SU-DHL-6 (cell line): Measurements from ENCODE around the gene IL17RD.

Experiments used
- H2AFZ ChIP-seq: fragments of 200-600 bp; sonication (generic); 2 replicates; pipeline ENCODE4 v1.6.1; 2014; ENCODE audit warnings: low read depth, mild to moderate bottlenecking, moderate library complexity, mixed read lengths, antibody characterized with exemption, low read length; ENCODE audit not compliant: severe bottlenecking
- H3F3A ChIP-seq: fragments of 200-600 bp; shearing (Covaris generic); 2 replicates; pipeline ENCODE4 v1.6.0; 2016; ENCODE audit warnings: antibody characterized with exemption, mild to moderate bottlenecking; ENCODE audit not compliant: insufficient read depth
- H3K27ac ChIP-seq: fragments of 200-600 bp; sonication (generic); 2 replicates; pipeline ENCODE4 v1.5.1; 2016; ENCODE audit warnings: low read depth, mild to moderate bottlenecking, low read length, moderate library complexity, mixed read lengths
- H3K27me3 ChIP-seq: fragments of 200-600 bp; sonication (generic), shearing (Covaris generic); 2 replicates; pipeline ENCODE4 v1.6.0; 2014; ENCODE audit warnings: mild to moderate bottlenecking, low read length
- H3K36me3 ChIP-seq: fragments of 200-600 bp; sonication (generic); 2 replicates; pipeline ENCODE4 v1.6.1; 2014; ENCODE audit warnings: mild to moderate bottlenecking, low read length, mixed read lengths
- H3K4me2 ChIP-seq: fragments of 300-600, 200-600 bp; shearing (Covaris generic), sonication (generic); 2 replicates; pipeline ENCODE4 v1.6.0; 2014; ENCODE audit warnings: low read length, low read depth, mild to moderate bottlenecking; ENCODE audit not compliant: poor library complexity, severe bottlenecking
- H3K4me3 ChIP-seq: fragments of 200-600 bp; sonication (generic); 2 replicates; pipeline ENCODE4 v1.5.1; 2014; ENCODE audit warnings: antibody characterized with exemption, low read length, mild to moderate bottlenecking, mixed read lengths; ENCODE audit not compliant: insufficient read depth, poor library complexity, severe bottlenecking
- H3K79me2 ChIP-seq: fragments of 200-600 bp; sonication (generic); 2 replicates; pipeline ENCODE4 v1.6.1; 2014; ENCODE audit warnings: mild to moderate bottlenecking, low read length, moderate library complexity; ENCODE audit not compliant: insufficient read depth
- H3K9ac ChIP-seq: fragments of 200-600 bp; sonication (generic); 2 replicates; pipeline ENCODE4 v1.7.0; 2014; ENCODE audit warnings: mild to moderate bottlenecking, low read length
- H3K9me2 ChIP-seq: fragments of 200-600 bp; sonication (generic); replicated peaks from 2 replicates; pipeline ENCODE4 v1.6.1; 2014; ENCODE audit warnings: low read length; ENCODE audit not compliant: insufficient read depth
- H3K9me3 ChIP-seq: fragments of 200-600 bp; sonication (generic); 2 replicates; pipeline ENCODE4 v1.6.1; 2014; ENCODE audit warnings: low read length, mixed read lengths; ENCODE audit not compliant: insufficient read depth
- H4K20me1 ChIP-seq: fragments of 200-600 bp; sonication (generic); 2 replicates; pipeline ENCODE4 v1.6.1; 2014; ENCODE audit warnings: low read depth, mild to moderate bottlenecking, antibody characterized with exemption, low read length, moderate library complexity, mixed read lengths
- CTCF ChIP-seq: fragments of 200-600 bp; sonication (generic); IDR thresholded peaks from one replicate; pipeline ENCODE4 v1.5.1; 2017; ENCODE audit warnings: antibody characterized with exemption, mild to moderate bottlenecking, low read length, moderate library complexity; ENCODE audit not compliant: insufficient read depth, poor library complexity, severe bottlenecking
- EZH2phosphoT487 ChIP-seq: fragments of 200-600 bp; sonication (generic), shearing (Covaris generic); conservative IDR thresholded peaks from 2 replicates; pipeline ENCODE4 v1.6.1; 2018; ENCODE audit warnings: mild to moderate bottlenecking, antibody characterized with exemption, low read length, moderate library complexity, mixed read lengths

The IL17RD gene

GRCh38 chr3:57108684-57109083, 56.5 kb downstream of the IL17RD start:
- Histone ChIP-seq H3K79me2 (no peaks in the 10 kb centered on the region), H3K27ac (no peak overlapping the region), H3K9me3 (no peaks in the 10 kb centered on the region), H3K4me3 (no peak overlapping the region), H3F3A (no peaks in the 10 kb centered on the region), H4K20me1 (no peaks in the 10 kb centered on the region), H3K36me3 (no peaks in the 10 kb centered on the region), H2AFZ (no peak overlapping the region), H3K27me3 (no peaks in the 10 kb centered on the region), H3K9me2 (no peaks in the 10 kb centered on the region), H3K9ac (no peak overlapping the region), H3K4me2 (no peak overlapping the region)
- TF ChIP-seq EZH2phosphoT487 (no peak), CTCF (no peak)

DNA sequence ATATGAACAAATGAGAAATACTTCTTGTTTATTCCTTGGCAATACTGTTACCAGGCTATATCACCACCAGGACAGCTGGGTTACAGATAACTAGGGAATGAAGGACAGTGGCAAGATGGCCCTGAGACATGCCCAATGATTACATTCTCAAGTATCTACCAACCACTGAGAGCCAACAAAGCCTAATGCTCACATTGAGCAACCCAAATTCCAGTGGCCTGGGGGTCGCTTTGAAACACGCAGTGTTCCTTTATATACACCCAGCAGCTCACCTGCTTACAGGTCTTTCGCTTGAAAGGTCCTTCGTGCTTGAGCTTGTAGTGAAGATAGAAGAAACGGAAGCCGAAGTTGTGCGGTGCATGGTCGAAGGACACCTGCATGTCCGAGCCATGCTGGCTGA, 59.6 kb downstream of the IL17RD start:
- Histone ChIP-seq H4K20me1 (no peaks in the 10 kb centered on the region), H3K79me2 (no peaks in the 10 kb centered on the region), H3K9me2 (no peaks in the 10 kb centered on the region), H3K36me3 (no peaks in the 10 kb centered on the region), H3K9me3 (no peaks in the 10 kb centered on the region), H3F3A (no peaks in the 10 kb centered on the region), H3K27me3 (no peaks in the 10 kb centered on the region), H3K9ac (no peak overlapping the region), H3K27ac (no peak overlapping the region), H2AFZ (no peak overlapping the region), H3K4me2 (no peak overlapping the region), H3K4me3 (no peak overlapping the region)
- TF ChIP-seq CTCF (no peak), EZH2phosphoT487 (no peak)

GRCh38 chr3:57100046-57100695, 65.0 kb downstream of the IL17RD start:
- H3K79me2 ChIP-seq: no peaks in the 10 kb centered on the region
- no peaks in the 10 kb centered on the region for H3K27me3 ChIP-seq
- no peak overlapping the region for H2AFZ ChIP-seq
- no peak overlapping the region for H3K9ac ChIP-seq
- H3K9me2 ChIP-seq: no peaks in the 10 kb centered on the region
- H3K9me3 ChIP-seq: no peaks in the 10 kb centered on the region
- no peak overlapping the region for H3K4me3 ChIP-seq
- H4K20me1 ChIP-seq: no peaks in the 10 kb centered on the region
- TF ChIP-seq CTCF: peak; percentile 64
- no peak for TF ChIP-seq EZH2phosphoT487
- no peak overlapping the region for H3K4me2 ChIP-seq
- H3F3A ChIP-seq: no peaks in the 10 kb centered on the region
- H3K27ac ChIP-seq: no peak overlapping the region
- H3K36me3 ChIP-seq: no peaks in the 10 kb centered on the region
